GM12878 (cell line): ENCODE results near the gene PROCA1. TPM values are rescaled to one million over a fixed set of nuclear protein-coding genes. Genes with fewer than 3 reads are reported as not detected.

Source experiments
- CBX3 ChIP-seq: fragments of 200-600 bp; sonication (generic); IDR thresholded peaks from 2 replicates; pipeline ENCODE4 v1.6.1; 2016; ENCODE audit warnings: low read depth, borderline replicate concordance
- CEBPB ChIP-seq, 2 experiments: fragments of 150-350 bp in 1 of 2; IDR thresholded peaks; 2 replicates each; pipeline ENCODE4 v1.6.1; 2012 to 2014; ENCODE audit warnings: low read depth in 2 of 2, low read length in 2 of 2, borderline replicate concordance in 1 of 2, inconsistent platforms in 1 of 2
- CHD1 ChIP-seq: IDR thresholded peaks from 2 replicates; pipeline ENCODE4 v1.6.1; 2012; ENCODE audit warnings: low read depth, low read length, improper control_type of control experiment
- IKZF2 ChIP-seq, 2 experiments: fragments of 450-650 bp; IDR thresholded peaks; 2 replicates each; pipeline ENCODE4 v1.6.1; 2017; ENCODE audit warnings: mild to moderate bottlenecking in 2 of 2, moderate library complexity in 2 of 2
- JUNB ChIP-seq: IDR thresholded peaks from 2 replicates; pipeline ENCODE4 v1.6.1; 2016; ENCODE audit warnings: antibody characterized with exemption, mild to moderate bottlenecking
- KLF5 ChIP-seq: fragments of 450-650 bp; IDR thresholded peaks from 2 replicates; pipeline ENCODE4 v1.6.1; 2014; ENCODE audit warnings: mild to moderate bottlenecking; ENCODE audit not compliant: partially characterized antibody
- LARP7 ChIP-seq: fragments of 450-650 bp; IDR thresholded peaks from 2 replicates; pipeline ENCODE4 v1.6.1; 2017; ENCODE audit warnings: mild to moderate bottlenecking
- MYC ChIP-seq: IDR thresholded peaks from 2 replicates; pipeline ENCODE4 v1.6.1; 2011; ENCODE audit warnings: mild to moderate bottlenecking, low read length, moderate library complexity, inconsistent platforms; ENCODE audit not compliant: insufficient read depth, insufficient replicate concordance, insufficient read length, severe bottlenecking
- NBN ChIP-seq: fragments of 450-650 bp; IDR thresholded peaks from 2 replicates; pipeline ENCODE4 v1.6.1; 2016
- NFIC ChIP-seq: IDR thresholded peaks from 2 replicates; pipeline ENCODE4 v1.6.1; 2012; ENCODE audit warnings: low read depth, mild to moderate bottlenecking, inconsistent platforms, low read length, moderate library complexity
- NFXL1 ChIP-seq: fragments of 450-650 bp; IDR thresholded peaks from 2 replicates; pipeline ENCODE4 v1.6.1; 2017; ENCODE audit warnings: antibody characterized with exemption, mild to moderate bottlenecking, borderline replicate concordance
- NR2F1 ChIP-seq: fragments of 450-650 bp; conservative IDR thresholded peaks from 2 replicates; pipeline ENCODE4 v1.6.1; 2017; ENCODE audit warnings: mild to moderate bottlenecking
- RAD51 ChIP-seq: fragments of 450-650 bp; IDR thresholded peaks from 2 replicates; pipeline ENCODE4 v1.6.1; 2016; ENCODE audit warnings: moderate library complexity, mild to moderate bottlenecking, inconsistent platforms
- RCOR1 ChIP-seq: conservative IDR thresholded peaks from 2 replicates; pipeline ENCODE4 v1.6.1; 2012; ENCODE audit warnings: low read depth, low read length, improper control_type of control experiment
- REST ChIP-seq: IDR thresholded peaks from 2 replicates; pipeline ENCODE4 v1.6.1; 2012; ENCODE audit warnings: mild to moderate bottlenecking, low read depth, low read length
- RFX5 ChIP-seq: IDR thresholded peaks from 2 replicates; pipeline ENCODE4 v1.6.1; 2011; ENCODE audit warnings: low read depth, low read length, improper control_type of control experiment
- RUNX3 ChIP-seq: IDR thresholded peaks from 2 replicates; pipeline ENCODE4 v1.6.1; 2012; ENCODE audit warnings: low read length, inconsistent platforms
- SMAD1 ChIP-seq: fragments of 450-650 bp; IDR thresholded peaks from 2 replicates; pipeline ENCODE4 v1.6.1; 2018; ENCODE audit warnings: mild to moderate bottlenecking, low read depth; ENCODE audit not compliant: partially characterized antibody
- SMAD5 ChIP-seq: IDR thresholded peaks from 2 replicates; pipeline ENCODE4 v1.6.1; 2016; ENCODE audit warnings: antibody characterized with exemption, low read depth
- SPI1 ChIP-seq: IDR thresholded peaks from 2 replicates; pipeline ENCODE4 v1.6.1; 2011; ENCODE audit warnings: low read depth, mild to moderate bottlenecking, low read length, moderate library complexity, borderline replicate concordance; ENCODE audit not compliant: insufficient read depth
- SREBF1 ChIP-seq: IDR thresholded peaks from 2 replicates; pipeline ENCODE4 v1.6.1; 2012; ENCODE audit warnings: mild to moderate bottlenecking, low read length
- SREBF2 ChIP-seq: IDR thresholded peaks from 2 replicates; pipeline ENCODE4 v1.6.1; 2012; ENCODE audit warnings: mild to moderate bottlenecking, low read length
- TARDBP ChIP-seq: IDR thresholded peaks from 2 replicates; pipeline ENCODE4 v1.6.1; 2016; ENCODE audit warnings: borderline replicate concordance
- TBL1XR1 ChIP-seq: IDR thresholded peaks from 2 replicates; pipeline ENCODE4 v1.6.1; 2012; ENCODE audit warnings: low read depth, low read length, improper control_type of control experiment
- ZNF207 ChIP-seq: fragments of 450-650 bp; IDR thresholded peaks from 2 replicates; pipeline ENCODE4 v1.6.1; 2014; ENCODE audit warnings: antibody characterized with exemption, mild to moderate bottlenecking, borderline replicate concordance
- polyA plus RNA-seq, 11 experiments: library from polyadenylated mRNA; depleted of rRNA in 4 of 11; unstranded in 6 of 11; stranded (reverse) in 5 of 11; fragments of >200 nt; fragmentation: Nextera tagmentation in 4 of 11; fragmentation: Illumina TruSeq in 1 of 11; extraction: Ambion mirVana in 4 of 11; extraction: Trizol in 1 of 11; gene quantifications; 1 replicate in 1 of 11; 2 replicates in 10 of 11; pipeline versions ENCODE4 v1.2.1 to v1.2.3, GENCODE V29; 2011 to 2016; ENCODE audit warnings: inconsistent platforms in 2 of 11, missing spikeins in 2 of 11, low read depth in 1 of 11
- total RNA-seq, 4 experiments: library from RNA; depleted of rRNA in 3 of 4; stranded (reverse); fragments of >200 nt in 3 of 4; fragmentation: Illumina TruSeq in 1 of 4; extraction: Trizol in 1 of 4; gene quantifications; 2 replicates each; pipeline versions ENCODE4 v1.2.1 to v1.2.3, GENCODE V29; 2013 to 2021
- TF ChIP-seq, protein P1 (sequence below): fragments of 450-650 bp; IDR thresholded peaks from 2 replicates; pipeline ENCODE4 v1.6.1; 2016; ENCODE audit warnings: mild to moderate bottlenecking
- TF ChIP-seq, protein P2 (sequence below): fragments of 150-350 bp; IDR thresholded peaks from 2 replicates; pipeline ENCODE4 v1.6.1; 2014; ENCODE audit warnings: mild to moderate bottlenecking, low read depth, low read length

The PROCA1 gene
- total and polyA plus RNA-seq, 10 of the 15 experiments (the other 5 are each of a cell fraction or from before 2014, with no cell fraction given), result 0.35 to 4.8 (median 1.4) TPM

GRCh38 chr17:28744104-28744971, 32.6 kb upstream of the PROCA1 start (continued):
- no peak for TF ChIP-seq MYC
- TF ChIP-seq NFXL1, result no peak
- TF ChIP-seq SREBF2, result no peak
- TF ChIP-seq CBX3, result no peak
- TF ChIP-seq LARP7, result 0 out of 2 replicates have a peak, but pooled peaks have one; percentile 11
- no peak for TF ChIP-seq CHD1
- TF ChIP-seq SPI1, result no peak
- peak; percentile 4; the same call in 1 of the 2 replicates for TF ChIP-seq TBL1XR1
- no peak for TF ChIP-seq JUNB
- peak; percentile 76 for TF ChIP-seq NBN
- no peak for TF ChIP-seq RFX5
- TF ChIP-seq, protein P1, sequence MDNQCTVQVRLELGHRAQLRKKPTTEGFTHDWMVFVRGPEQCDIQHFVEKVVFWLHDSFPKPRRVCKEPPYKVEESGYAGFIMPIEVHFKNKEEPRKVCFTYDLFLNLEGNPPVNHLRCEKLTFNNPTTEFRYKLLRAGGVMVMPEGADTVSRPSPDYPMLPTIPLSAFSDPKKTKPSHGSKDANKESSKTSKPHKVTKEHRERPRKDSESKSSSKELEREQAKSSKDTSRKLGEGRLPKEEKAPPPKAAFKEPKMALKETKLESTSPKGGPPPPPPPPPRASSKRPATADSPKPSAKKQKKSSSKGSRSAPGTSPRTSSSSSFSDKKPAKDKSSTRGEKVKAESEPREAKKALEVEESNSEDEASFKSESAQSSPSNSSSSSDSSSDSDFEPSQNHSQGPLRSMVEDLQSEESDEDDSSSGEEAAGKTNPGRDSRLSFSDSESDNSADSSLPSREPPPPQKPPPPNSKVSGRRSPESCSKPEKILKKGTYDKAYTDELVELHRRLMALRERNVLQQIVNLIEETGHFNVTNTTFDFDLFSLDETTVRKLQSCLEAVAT, result peak; percentile 39; the same call in 1 of the 2 replicates
- TF ChIP-seq SMAD1, result no peak
- no peak for TF ChIP-seq SREBF1
- no peak for TF ChIP-seq SMAD5
- no peak for TF ChIP-seq TARDBP
- 0 out of 2 replicates have a peak, but pooled peaks have one; percentile 21 for TF ChIP-seq ZNF207
- 0 out of 2 replicates have a peak, but pooled peaks have one; percentile 9 for TF ChIP-seq RAD51
- TF ChIP-seq, protein P2, sequence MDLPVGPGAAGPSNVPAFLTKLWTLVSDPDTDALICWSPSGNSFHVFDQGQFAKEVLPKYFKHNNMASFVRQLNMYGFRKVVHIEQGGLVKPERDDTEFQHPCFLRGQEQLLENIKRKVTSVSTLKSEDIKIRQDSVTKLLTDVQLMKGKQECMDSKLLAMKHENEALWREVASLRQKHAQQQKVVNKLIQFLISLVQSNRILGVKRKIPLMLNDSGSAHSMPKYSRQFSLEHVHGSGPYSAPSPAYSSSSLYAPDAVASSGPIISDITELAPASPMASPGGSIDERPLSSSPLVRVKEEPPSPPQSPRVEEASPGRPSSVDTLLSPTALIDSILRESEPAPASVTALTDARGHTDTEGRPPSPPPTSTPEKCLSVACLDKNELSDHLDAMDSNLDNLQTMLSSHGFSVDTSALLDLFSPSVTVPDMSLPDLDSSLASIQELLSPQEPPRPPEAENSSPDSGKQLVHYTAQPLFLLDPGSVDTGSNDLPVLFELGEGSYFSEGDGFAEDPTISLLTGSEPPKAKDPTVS, result no peak
- TF ChIP-seq CEBPB (IDR thresholded peaks at IDR 0.05; ENCODE audit: borderline replicate concordance in 1 of 2, low read depth in 2 of 2, low read length in 2 of 2), result no peak
- no peak for TF ChIP-seq NFIC
- no peak for TF ChIP-seq KLF5
- TF ChIP-seq RUNX3, result no peak
- TF ChIP-seq REST, result no peak
- TF ChIP-seq NR2F1, result peak; percentile 89
- TF ChIP-seq RCOR1, result no peak
- no peak; a peak in 1 of 4 replicates for TF ChIP-seq IKZF2 (IDR thresholded peaks at IDR 0.05)
